K562 (cell line): Measurements from ENCODE around the gene PPP6R3. TPM values are rescaled to one million over a fixed set of nuclear protein-coding genes. Genes with fewer than 3 reads are reported as not detected.

Experiments used
- BRCA1 ChIP-seq, 2 experiments: fragments of 450-650 bp in 1 of 2; sonication (generic) in 1 of 2; formaldehyde crosslinking in 1 of 2; IDR thresholded peaks; 2 replicates each; pipeline versions ENCODE4 v1.5.0 to v1.6.1; 2017 to 2020; ENCODE audit warnings: mild to moderate bottlenecking in 1 of 2, missing genetic modification reagents in 1 of 2
- EWSR1 ChIP-seq: fragments of 450-650 bp; IDR thresholded peaks from 2 replicates; pipeline ENCODE4 v1.6.1; 2018; ENCODE audit warnings: borderline replicate concordance, mild to moderate bottlenecking, low read depth, moderate library complexity; ENCODE audit not compliant: partially characterized antibody
- GTF2A2 ChIP-seq: IDR thresholded peaks from 2 replicates; pipeline ENCODE4 v1.6.1; 2016; ENCODE audit warnings: mild to moderate bottlenecking, missing genetic modification characterization, missing compliant biosample characterization
- HMG20B ChIP-seq: fragments of 250-450 bp; sonication (Bioruptor Pico); IDR thresholded peaks from 2 replicates; pipeline ENCODE4 v1.5.0; 2021; ENCODE audit warnings: mild to moderate bottlenecking
- KDM1A ChIP-seq, 2 experiments: fragments of 450-650 bp; IDR thresholded peaks; 2 replicates each; pipeline ENCODE4 v1.6.1; 2016; ENCODE audit warnings: mild to moderate bottlenecking in 2 of 2
- NR4A1 ChIP-seq, 2 experiments: fragments of 250-450 bp in 1 of 2; fragments of 450-650 bp in 1 of 2; sonication (Bioruptor Pico) in 1 of 2; IDR thresholded peaks; 2 replicates each; pipeline versions ENCODE4 v1.4.0 to v1.6.1; 2016 to 2020; ENCODE audit warnings: mild to moderate bottlenecking in 2 of 2, missing compliant biosample characterization in 1 of 2, missing genetic modification characterization in 1 of 2, moderate library complexity in 1 of 2
- TCF7L2 ChIP-seq: fragments of 150-350 bp; IDR thresholded peaks from 2 replicates; pipeline ENCODE4 v1.6.1; 2016; ENCODE audit warnings: low read depth, mild to moderate bottlenecking, low read length, moderate library complexity
- XRCC3 ChIP-seq: fragments of 450-650 bp; IDR thresholded peaks from 2 replicates; pipeline ENCODE4 v1.6.1; 2017; ENCODE audit warnings: mild to moderate bottlenecking, moderate library complexity
- YBX1 ChIP-seq: fragments of 450-650 bp; IDR thresholded peaks from 2 replicates; pipeline ENCODE4 v1.7.1; 2016; ENCODE audit warnings: mild to moderate bottlenecking
- ZBTB1 ChIP-seq: sonication (generic); formaldehyde crosslinking; IDR thresholded peaks from 2 replicates; pipeline ENCODE4 v1.8.1; 2023; ENCODE audit warnings: missing genetic modification reagents, low read depth, mild to moderate bottlenecking, borderline replicate concordance
- ZNF512 ChIP-seq: IDR thresholded peaks from 2 replicates; pipeline ENCODE4 v1.6.1; 2016; ENCODE audit warnings: missing genetic modification characterization, missing compliant biosample characterization
- ZNF707 ChIP-seq: fragments of 250-450 bp; sonication (Bioruptor Pico); conservative IDR thresholded peaks from 2 replicates; pipeline ENCODE4 v1.8.0; 2022; ENCODE audit warnings: inconsistent platforms, mild to moderate bottlenecking, moderate library complexity
- ZNF785 ChIP-seq: fragments of 250-450 bp; sonication (Bioruptor Pico); IDR thresholded peaks from 2 replicates; pipeline ENCODE4 v1.4.0; 2020; ENCODE audit warnings: mild to moderate bottlenecking
- polyA plus RNA-seq, 8 experiments: library from polyadenylated mRNA; depleted of rRNA in 4 of 8; stranded (reverse) in 5 of 8; unstranded in 3 of 8; fragments of >200 nt; fragmentation: Nextera tagmentation in 2 of 8; fragmentation: Illumina TruSeq in 1 of 8; extraction: Ambion mirVana in 2 of 8; extraction: Trizol in 1 of 8; gene quantifications; 2 replicates each; pipeline versions ENCODE4 v1.2.1 to v1.2.3, GENCODE V29; 2011 to 2014; ENCODE audit warnings: inconsistent platforms in 1 of 8, missing spikeins in 1 of 8
- total RNA-seq, 7 experiments: library from RNA; depleted of rRNA in 6 of 7; stranded (reverse); fragments of >200 nt in 6 of 7; fragmentation: Illumina TruSeq in 2 of 7; extraction: Trizol in 2 of 7; gene quantifications; 2 replicates each; pipeline versions ENCODE4 v1.2.1 to v1.2.3, GENCODE V29; 2011 to 2021; ENCODE audit warnings: low replicate concordance in 1 of 7
- TF ChIP-seq, protein P1 (sequence below): sonication (generic); formaldehyde crosslinking; IDR thresholded peaks from 2 replicates; pipeline ENCODE4 v1.8.0; 2022; ENCODE audit warnings: missing genetic modification reagents, mild to moderate bottlenecking, moderate library complexity, borderline replicate concordance

Gene PPP6R3
- total and polyA plus RNA-seq, 9 of the 15 experiments (the other 6 are each of a cell fraction or from before 2014, with no cell fraction given): 20.3 to 117 (median 80.6) TPM

GRCh38 chr11:68533945-68534344 lies 73.4 kb downstream of the PPP6R3 start (continued):
- no peak for TF ChIP-seq NR4A1 (CRISPR knock-in tag; IDR thresholded peaks at IDR 0.05)
- no peak for TF ChIP-seq NR4A1 (tag; IDR thresholded peaks at IDR 0.05)
- no peak for TF ChIP-seq ZBTB1 (CRISPR knock-in tag)
- no peak for TF ChIP-seq EWSR1
- TF ChIP-seq HMG20B: no peak
- TF ChIP-seq, protein P1, sequence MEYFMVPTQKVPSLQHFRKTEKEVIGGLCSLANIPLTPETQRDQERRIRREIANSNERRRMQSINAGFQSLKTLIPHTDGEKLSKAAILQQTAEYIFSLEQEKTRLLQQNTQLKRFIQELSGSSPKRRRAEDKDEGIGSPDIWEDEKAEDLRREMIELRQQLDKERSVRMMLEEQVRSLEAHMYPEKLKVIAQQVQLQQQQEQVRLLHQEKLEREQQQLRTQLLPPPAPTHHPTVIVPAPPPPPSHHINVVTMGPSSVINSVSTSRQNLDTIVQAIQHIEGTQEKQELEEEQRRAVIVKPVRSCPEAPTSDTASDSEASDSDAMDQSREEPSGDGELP (CRISPR knock-in tag): no peak
- no peak for TF ChIP-seq ZNF707 (CRISPR knock-in tag)
- no peak for TF ChIP-seq KDM1A (IDR thresholded peaks at IDR 0.05)
- TF ChIP-seq ZNF512 (tag): no peak
- no peak for TF ChIP-seq YBX1
- no peak for TF ChIP-seq TCF7L2
- no peak for TF ChIP-seq ZNF785
- no peak for TF ChIP-seq XRCC3
- TF ChIP-seq GTF2A2 (tag): no peak
- TF ChIP-seq BRCA1 (IDR thresholded peaks at IDR 0.05): no peak
- no peak for TF ChIP-seq BRCA1 (CRISPR knock-in tag; IDR thresholded peaks at IDR 0.05)
